GM12864 (cell line): Measurements from ENCODE around the gene DGKH.

Experiments
- DNase-seq: peaks from one replicate; pipeline ENCODE4 v3.0.0-alpha.2; 2011; ENCODE audit warnings: low read depth
- H3K4me3 ChIP-seq: 2 replicates; pipeline ENCODE4 v1.5.1; 2011; ENCODE audit warnings: mild to moderate bottlenecking, low read depth, low read length, control low read depth
- CTCF ChIP-seq: IDR thresholded peaks from 2 replicates; pipeline ENCODE4 v1.5.1; 2011; ENCODE audit warnings: low read depth, mild to moderate bottlenecking, moderate library complexity, low read length, control low read depth, inconsistent platforms; ENCODE audit errors: missing control alignments

Gene DGKH

GRCh38 chr13:42110410-42111155, 62.1 kb downstream of the DGKH start:
- peak; percentile 43 for DNase-seq
- peak; percentile 56 for TF ChIP-seq CTCF
- no peak overlapping the region for H3K4me3 ChIP-seq

- H3K4me3 ChIP-seq = no peak overlapping the region
- no peak for DNase-seq
- TF ChIP-seq CTCF = no peak
Observed at GRCh38 chr13:42112864-42113263, 64.4 kb downstream of the DGKH start.

DNA sequence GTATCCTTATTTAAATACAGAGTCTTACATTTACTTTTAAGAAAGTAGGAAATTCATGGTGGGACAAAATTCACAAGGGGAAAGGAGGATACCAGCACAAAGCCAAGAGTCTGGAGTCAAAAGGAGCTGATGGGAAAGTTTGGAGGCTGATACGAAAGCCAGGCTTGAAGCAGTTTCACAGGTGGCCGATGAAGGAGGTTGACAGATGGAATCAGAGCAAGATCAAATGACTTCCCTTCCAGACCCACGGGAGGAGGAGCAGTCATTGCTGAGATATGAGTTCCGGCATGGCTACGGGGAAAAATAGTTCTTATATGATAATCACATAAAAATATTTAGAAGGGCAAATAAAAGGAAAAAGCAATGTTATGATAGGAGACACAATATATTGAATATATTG, 65.0 kb downstream of the DGKH start:
- TF ChIP-seq CTCF = no peak
- no peak for DNase-seq
- H3K4me3 ChIP-seq = no peak overlapping the region

DNA sequence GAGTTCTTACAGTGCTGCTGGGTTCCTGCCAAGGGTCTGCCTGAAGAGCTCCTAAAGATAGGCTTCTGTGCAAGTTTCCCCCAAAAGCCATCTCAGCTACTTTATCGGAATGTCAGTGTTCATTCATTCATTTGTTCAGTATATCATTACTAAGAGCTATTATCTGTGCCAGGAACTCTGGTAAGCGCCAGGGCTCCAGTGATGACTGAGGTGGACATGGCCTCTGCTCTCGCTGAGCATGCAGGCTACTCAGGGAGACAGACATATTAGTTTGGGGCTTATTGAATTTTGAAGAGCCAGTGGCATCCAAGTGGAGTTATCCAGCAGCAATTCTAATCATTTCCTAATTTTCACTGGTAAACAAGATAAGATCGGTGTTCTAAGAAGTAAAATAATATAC, 65.8 kb downstream of the DGKH start:
- H3K4me3 ChIP-seq = no peak overlapping the region
- TF ChIP-seq CTCF = no peak
- no peak for DNase-seq

GRCh38 chr13:42114912-42115311, 66.5 kb downstream of the DGKH start:
- DNase-seq = no peak
- no peak overlapping the region for H3K4me3 ChIP-seq
- no peak for TF ChIP-seq CTCF

GRCh38 chr13:42116225-42116624, 67.8 kb downstream of the DGKH start:
- H3K4me3 ChIP-seq = no peak overlapping the region
- no peak for TF ChIP-seq CTCF
- DNase-seq = no peak

GRCh38 chr13:42119041-42119440, 70.6 kb downstream of the DGKH start:
- DNase-seq = no peak
- no peak for TF ChIP-seq CTCF
- no peak overlapping the region for H3K4me3 ChIP-seq
